IMR-90 (cell line): ENCODE results near the gene CMIP. TPM values are rescaled to one million over a fixed set of nuclear protein-coding genes. Genes with fewer than 3 reads are reported as not detected.

ENCODE experiments used
- ATAC-seq: fragments of 200-7000 bp; cut with Tn5 transposase; 2 replicates; pipeline ENCODE4 v1.9.1; 2020; ENCODE audit warnings: low read depth, mild to moderate bottlenecking, moderate library complexity
- BruUV-seq: library from RNA; stranded (reverse); fragments of 400-500 nt; replicated peaks from 2 replicates; lab custom pipeline; 2021; lab: Mats Ljungman, UMichigan
- CTCF ChIA-PET: fragments of 300-600 bp; formaldehyde crosslinking; extraction: SDS; loops from one replicate; lab custom pipeline; 2021; ENCODE audit warnings: antibody characterized with exemption; lab: Yijun Ruan, JAX
- POLR2A ChIA-PET: fragments of 300-600 bp; sonication (Branson Sonifier 250); formaldehyde crosslinking; loops from one replicate; lab custom pipeline; 2022; ENCODE audit warnings: antibody characterized with exemption; ENCODE audit not compliant: unreplicated experiment; lab: Charles Lee
- DNase-seq: peaks from one replicate; pipeline ENCODE4 v3.0.0; 2013
- H2AFZ ChIP-seq: replicated peaks from 2 replicates; pipeline ENCODE3; 2013; ENCODE audit warnings: low read length, mild to moderate bottlenecking; ENCODE audit not compliant: poor library complexity
- H2AK5ac ChIP-seq: 2 replicates; pipeline ENCODE4 v1.6.1; 2013; ENCODE audit warnings: low read depth, low read length, inconsistent platforms
- H2AK9ac ChIP-seq: replicated peaks from 2 replicates; pipeline ENCODE3; 2013; ENCODE audit warnings: mild to moderate bottlenecking, low read depth, low read length, moderate library complexity; ENCODE audit not compliant: poor library complexity
- H2BK120ac ChIP-seq: 2 replicates; pipeline ENCODE4 v1.6.1; 2013; ENCODE audit warnings: low read depth, low read length, inconsistent platforms
- H2BK15ac ChIP-seq: 3 replicates; pipeline ENCODE4 v1.6.1; 2013; ENCODE audit warnings: low read depth, low read length, inconsistent platforms
- H2BK20ac ChIP-seq: 2 replicates; pipeline ENCODE4 v1.6.1; 2013; ENCODE audit warnings: low read depth, mild to moderate bottlenecking, inconsistent platforms, low read length, moderate library complexity
- H2BK5ac ChIP-seq: 2 replicates; pipeline ENCODE4 v1.6.1; 2013; ENCODE audit warnings: mild to moderate bottlenecking, low read depth, low read length, inconsistent platforms; ENCODE audit not compliant: poor library complexity, severe bottlenecking
- H3K14ac ChIP-seq: replicated peaks from 2 replicates; pipeline ENCODE4 v1.6.1; 2013; ENCODE audit warnings: low read depth, low read length, inconsistent platforms
- H3K18ac ChIP-seq: 2 replicates; pipeline ENCODE4 v1.6.1; 2013; ENCODE audit warnings: low read depth, low read length, control low read depth
- H3K23ac ChIP-seq: 2 replicates; pipeline ENCODE4 v1.6.1; 2013; ENCODE audit warnings: low read depth, low read length, inconsistent platforms
- H3K27ac ChIP-seq: 2 replicates; pipeline ENCODE4 v1.5.1; 2013; ENCODE audit warnings: mild to moderate bottlenecking, control low read depth, low read length; ENCODE audit not compliant: insufficient read depth
- H3K27me3 ChIP-seq: 2 replicates; pipeline ENCODE4 v1.6.1; 2013; ENCODE audit warnings: low read length; ENCODE audit not compliant: control insufficient read depth, insufficient read depth
- H3K36me3 ChIP-seq: 2 replicates; pipeline ENCODE4 v1.6.1; 2013; ENCODE audit warnings: low read length, mixed read lengths; ENCODE audit not compliant: control insufficient read depth, insufficient read depth
- H3K4ac ChIP-seq: 2 replicates; pipeline ENCODE4 v1.6.1; 2013; ENCODE audit warnings: low read depth, low read length, inconsistent platforms
- H3K4me1 ChIP-seq: 2 replicates; pipeline ENCODE4 v1.6.1; 2013; ENCODE audit warnings: low read length, mixed read lengths; ENCODE audit not compliant: control insufficient read depth, insufficient read depth
- H3K4me2 ChIP-seq: 2 replicates; pipeline ENCODE4 v1.6.1; 2013; ENCODE audit warnings: low read depth, mild to moderate bottlenecking, control low read depth, low read length, moderate library complexity
- H3K4me3 ChIP-seq: 2 replicates; pipeline ENCODE4 v1.5.1; 2013; ENCODE audit warnings: low read depth, mild to moderate bottlenecking, control low read depth, low read length, moderate library complexity; ENCODE audit not compliant: insufficient read depth
- H3K56ac ChIP-seq: 2 replicates; pipeline ENCODE4 v1.6.1; 2013; ENCODE audit warnings: low read length, inconsistent platforms; ENCODE audit not compliant: insufficient read depth; ENCODE audit errors: extremely low read depth
- H3K79me1 ChIP-seq, 2 experiments: 2 replicates each; pipeline ENCODE4 v1.6.1; 2013; ENCODE audit warnings: low read length in 2 of 2, inconsistent platforms in 1 of 2, low read depth in 1 of 2
- H3K9ac ChIP-seq: 2 replicates; pipeline ENCODE4 v1.6.1; 2013; ENCODE audit warnings: low read depth, low read length, control low read depth
- H3K9me1 ChIP-seq: 2 replicates; pipeline ENCODE4 v1.6.1; 2013; ENCODE audit warnings: low read length, inconsistent platforms; ENCODE audit not compliant: insufficient read depth
- H3K9me3 ChIP-seq: 2 replicates; pipeline ENCODE4 v1.6.1; 2013; ENCODE audit warnings: low read length; ENCODE audit not compliant: control insufficient read depth, insufficient read depth
- H4K20me1 ChIP-seq: 2 replicates; pipeline ENCODE4 v1.6.1; 2013; ENCODE audit warnings: low read length, inconsistent platforms; ENCODE audit not compliant: insufficient read depth
- H4K5ac ChIP-seq: 2 replicates; pipeline ENCODE4 v1.6.1; 2013; ENCODE audit warnings: mild to moderate bottlenecking, low read depth, low read length, control low read depth
- H4K8ac ChIP-seq, 2 experiments: 2 replicates each; pipeline ENCODE4 v1.6.1; 2013; ENCODE audit warnings: low read depth in 2 of 2, low read length in 2 of 2, control low read depth in 1 of 2, inconsistent platforms in 1 of 2
- H4K91ac ChIP-seq: 2 replicates; pipeline ENCODE4 v1.6.1; 2013; ENCODE audit warnings: low read depth, low read length, inconsistent platforms; ENCODE audit not compliant: insufficient read depth
- BHLHE40 ChIP-seq: fragments of 150-350 bp; IDR thresholded peaks from 2 replicates; pipeline ENCODE4 v1.6.1; 2016; ENCODE audit warnings: mild to moderate bottlenecking, low read depth, low read length
- CEBPB ChIP-seq: IDR thresholded peaks from 2 replicates; pipeline ENCODE4 v1.6.1; 2012; ENCODE audit warnings: low read depth, low read length, improper control_type of control experiment
- CHD1 ChIP-seq: IDR thresholded peaks from 2 replicates; pipeline ENCODE4 v1.6.1; 2012; ENCODE audit warnings: low read depth, low read length, improper control_type of control experiment
- CTCF ChIP-seq: conservative IDR thresholded peaks from 2 replicates; pipeline ENCODE4 v1.5.1; 2012; ENCODE audit warnings: mild to moderate bottlenecking, low read depth, low read length, improper control_type of control experiment
- ELK1 ChIP-seq: fragments of 150-350 bp; IDR thresholded peaks from 2 replicates; pipeline ENCODE4 v1.6.1; 2016; ENCODE audit warnings: low read depth, mild to moderate bottlenecking, low read length, moderate library complexity, borderline replicate concordance
- FOS ChIP-seq: fragments of 150-350 bp; IDR thresholded peaks from 2 replicates; pipeline ENCODE4 v1.6.1; 2016; ENCODE audit warnings: low read depth, low read length
- MAFK ChIP-seq: IDR thresholded peaks from 2 replicates; pipeline ENCODE4 v1.6.1; 2012; ENCODE audit warnings: low read depth, low read length, improper control_type of control experiment
- MAZ ChIP-seq: IDR thresholded peaks from 2 replicates; pipeline ENCODE4 v1.6.1; 2012; ENCODE audit warnings: low read depth, mild to moderate bottlenecking, low read length, improper control_type of control experiment, moderate library complexity, borderline replicate concordance
- MXI1 ChIP-seq: IDR thresholded peaks from 2 replicates; pipeline ENCODE4 v1.6.1; 2012; ENCODE audit warnings: low read depth, mild to moderate bottlenecking, low read length, moderate library complexity, borderline replicate concordance
- NFE2L2 ChIP-seq: fragments of 150-350 bp; IDR thresholded peaks from 2 replicates; pipeline ENCODE4 v1.6.1; 2016; ENCODE audit warnings: low read depth, mild to moderate bottlenecking, low read length
- POLR2A ChIP-seq: IDR thresholded peaks from 2 replicates; pipeline ENCODE4 v1.6.1; 2012; ENCODE audit warnings: mild to moderate bottlenecking, low read depth, low read length
- RAD21 ChIP-seq: IDR thresholded peaks from 2 replicates; pipeline ENCODE4 v1.6.1; 2012; ENCODE audit warnings: low read length, improper control_type of control experiment
- RCOR1 ChIP-seq: IDR thresholded peaks from 2 replicates; pipeline ENCODE4 v1.6.1; 2012; ENCODE audit warnings: mild to moderate bottlenecking, low read length, improper control_type of control experiment; ENCODE audit not compliant: insufficient replicate concordance
- RFX5 ChIP-seq: IDR thresholded peaks from 2 replicates; pipeline ENCODE4 v1.8.0; 2012; ENCODE audit warnings: low read depth, mild to moderate bottlenecking, low read length, moderate library complexity
- SMC3 ChIP-seq: fragments of 150-350 bp; IDR thresholded peaks from 2 replicates; pipeline ENCODE4 v1.6.1; 2016; ENCODE audit warnings: low read depth, mild to moderate bottlenecking, antibody characterized with exemption, low read length, moderate library complexity
- USF2 ChIP-seq: fragments of 150-350 bp; IDR thresholded peaks from 2 replicates; pipeline ENCODE4 v1.6.1; 2017; ENCODE audit warnings: mild to moderate bottlenecking, antibody characterized with exemption, low read length, low read depth
- WGBS, 2 experiments: methylation state at CpG; one replicate each; pipeline versions ENCODE4 v1.1.5 to v1.1.7; 2013; ENCODE audit warnings: missing lambda C conversion rate in 2 of 2; ENCODE audit not compliant: insufficient read length in 1 of 2; ENCODE audit errors: extremely low coverage in 2 of 2; 5-methylcytosine and 5-hydroxymethylcytosine counted together
- dilution Hi-C: fragments of 300-500 bp; cut with HindIII; formaldehyde crosslinking; loops from one replicate; pipeline ENCODE4 v1.14.3; 2018; ENCODE audit warnings: low sequenced_read_pairs; ENCODE audit not compliant: unreplicated experiment
- in situ Hi-C: fragments of 300-500 bp; cut with MboI; formaldehyde crosslinking; loops from 3 replicates; pipeline ENCODE4 v1.14.3; 2019; ENCODE audit warnings: low sequenced_read_pairs, inconsistent platforms, mixed read lengths
- intact Hi-C: fragments of 100-400 bp; cut with micrococcal nuclease; formaldehyde crosslinking; loops from 2 replicates; pipeline ENCODE4 v1.10.0; 2022
- polyA plus RNA-seq, 3 experiments: library from polyadenylated mRNA; depleted of rRNA; stranded (reverse); fragments of >200 nt; gene quantifications; 2 replicates each; pipeline ENCODE4 v1.2.3, GENCODE V29; 2012; ENCODE audit warnings: low replicate concordance in 1 of 3
- total RNA-seq: library from RNA; depleted of rRNA; stranded (reverse); fragments of >200 nt; gene quantifications from 2 replicates; pipeline ENCODE4 v1.2.3, GENCODE V29; 2012

CMIP gene
- total and polyA plus RNA-seq, 2 of the 4 experiments (the other 2 are of a cell fraction), result 3.2 to 11.6 TPM

GRCh38 chr16:81415751-81416150 lies 28.9 kb upstream of the CMIP start:
- Histone ChIP-seq H2BK20ac (no peak overlapping the region), H3K9ac (no peak overlapping the region), H2AK5ac (no peak overlapping the region), H3K36me3 (no peaks in the 10 kb centered on the region), H2BK15ac (no peak overlapping the region), H2BK5ac (no peak overlapping the region), H4K20me1 (no peaks in the 10 kb centered on the region), H3K27ac (no peak overlapping the region), H3K4me2 (no peak overlapping the region), H3K56ac (no peak overlapping the region), H3K14ac (no peak overlapping the region), H3K4ac (no peak overlapping the region), H3K4me3 (no peak overlapping the region), H3K4me1 (peaks cover 2% of the 10 kb centered on the region; the same call in 1 of the 2 replicates), H3K18ac (no peak overlapping the region), H3K9me3 (no peaks in the 10 kb centered on the region), H2BK120ac (no peak overlapping the region), H4K8ac (no peak overlapping the region), H2AFZ (peak overlapping the region; percentile 23), H3K23ac (no peak overlapping the region), H2AK9ac (no peak overlapping the region), H3K79me1 (no peaks in the 10 kb centered on the region), H4K91ac (no peak overlapping the region), H3K27me3 (peaks cover 4% of the 10 kb centered on the region), H3K9me1 (no peaks in the 10 kb centered on the region), H4K5ac (no peak overlapping the region)
- no TSS peak for BruUV-seq
- no peak for ATAC-seq
- in situ Hi-C loops, result no loop called here
- DNase-seq, result no peak
- ChIA-PET POLR2A (no interaction called here), CTCF (no interaction called here)
- WGBS, 2 experiments, result 66% methylated on average over 10 of the region's 11 CpGs; no CpG with 5 or more reads in 1 of the 2 experiments
- TF ChIP-seq USF2 (no peak), POLR2A (no peak), FOS (no peak), ELK1 (no peak), NFE2L2 (no peak), RCOR1 (no peak), CTCF (no peak), MAFK (no peak), CHD1 (no peak), MXI1 (no peak), CEBPB (no peak), RFX5 (no peak), BHLHE40 (no peak), RAD21 (no peak), SMC3 (no peak), MAZ (no peak)
- intact Hi-C loops, result no loop called here
- dilution Hi-C loops, result no loop called here
